ENCODE results near the gene GALNT10.

The GALNT10 gene

DNA sequence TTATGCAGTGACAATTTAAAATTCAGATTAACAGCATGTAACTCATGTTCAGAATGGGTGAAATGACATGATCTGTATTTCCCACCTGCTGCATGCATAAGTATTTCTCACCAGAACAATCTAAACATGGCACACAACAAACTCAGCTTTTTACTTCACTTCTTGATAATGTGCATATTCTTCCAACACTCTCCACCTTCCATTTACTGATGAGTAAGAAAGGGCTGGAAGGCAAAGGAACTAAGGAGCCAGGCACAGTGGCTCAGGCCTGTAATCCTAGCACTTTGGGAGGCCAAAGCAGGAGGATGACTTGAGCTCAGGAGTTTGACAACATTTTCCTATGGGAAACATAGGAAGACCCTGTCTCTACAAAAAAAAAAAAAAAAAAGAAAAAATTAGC lies 219.5 kb downstream of the GALNT10 start:
- DNase-seq: no peak

DNA sequence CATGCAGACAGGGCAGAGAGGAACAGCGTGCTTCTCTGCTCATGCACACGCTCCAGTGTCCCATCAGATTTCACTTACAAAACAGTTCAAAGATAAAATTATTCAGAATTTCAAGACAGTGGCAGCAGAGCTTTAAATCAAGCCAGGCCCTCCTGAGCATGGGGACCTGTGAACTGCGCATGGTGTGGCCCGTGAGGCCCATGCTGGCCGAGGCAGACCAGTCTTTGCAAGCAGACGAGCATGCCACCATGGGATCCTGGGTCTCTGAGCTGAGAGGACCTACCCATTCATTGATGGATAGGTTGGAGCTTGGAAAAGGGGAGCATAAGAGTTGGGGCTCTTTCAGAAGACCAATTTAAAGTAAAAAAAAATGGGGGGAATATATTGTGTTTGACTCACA lies 220.3 kb downstream of the GALNT10 start:
- no peak for DNase-seq

DNA sequence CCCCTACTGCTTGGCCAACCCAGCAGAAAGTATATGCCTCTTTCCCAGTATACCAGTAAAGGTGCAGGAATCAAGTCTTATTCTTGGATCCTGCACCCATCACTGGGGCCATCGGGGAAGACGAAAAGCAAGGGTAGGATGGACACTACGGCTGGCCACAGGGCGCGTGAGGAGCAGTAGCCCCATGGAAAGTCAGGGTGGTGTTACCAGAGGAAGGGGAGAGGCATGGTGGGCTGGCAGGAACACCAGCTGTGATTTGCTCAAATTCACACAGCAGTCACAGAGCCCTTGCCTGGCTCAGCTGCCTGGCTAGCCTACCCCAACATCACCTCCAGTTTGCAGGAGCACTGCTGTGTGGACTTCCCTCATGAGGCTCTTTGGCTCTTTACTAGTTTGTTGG lies 220.8 kb downstream of the GALNT10 start:
- no peak for DNase-seq

DNA sequence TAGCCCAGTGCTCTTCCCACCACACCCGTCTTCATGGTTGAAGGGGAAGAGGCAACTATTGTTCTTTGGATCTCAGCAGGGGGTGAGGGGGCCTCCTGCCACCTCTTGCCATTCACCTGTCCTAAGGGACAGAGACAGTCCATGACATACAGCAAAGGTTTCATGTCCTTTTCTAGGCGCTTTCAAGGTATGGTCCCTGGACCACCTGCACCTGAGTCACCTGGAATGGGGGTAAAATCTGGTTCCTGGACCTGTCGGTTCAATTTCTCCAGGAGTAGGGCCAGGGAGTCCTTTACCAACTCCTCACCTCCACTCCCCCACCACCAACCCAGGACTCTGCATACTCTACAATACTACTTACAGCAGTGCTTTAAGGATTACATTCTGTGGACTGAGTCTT lies 221.8 kb downstream of the GALNT10 start:
- no peak for DNase-seq

DNA sequence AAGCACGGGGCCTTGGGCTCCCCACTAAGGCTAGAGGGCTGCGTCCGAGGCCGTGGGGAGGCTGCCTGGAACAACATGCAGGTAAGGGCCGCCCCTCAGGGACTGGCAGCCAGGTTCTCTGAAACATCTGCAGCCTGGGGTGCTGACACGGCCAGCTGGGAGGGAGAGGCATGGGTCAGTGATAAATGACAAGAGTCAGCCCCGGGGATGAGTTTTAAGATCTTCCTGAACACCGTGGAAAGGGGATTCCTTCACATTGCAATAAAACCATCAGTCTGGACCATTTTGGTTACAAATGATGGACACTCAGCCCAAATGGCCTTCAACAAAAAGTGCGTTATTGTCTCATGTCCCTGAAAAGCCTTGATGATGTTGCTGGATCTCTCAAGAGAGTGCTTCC lies 222.4 kb downstream of the GALNT10 start:
- DNase-seq: no peak

DNA sequence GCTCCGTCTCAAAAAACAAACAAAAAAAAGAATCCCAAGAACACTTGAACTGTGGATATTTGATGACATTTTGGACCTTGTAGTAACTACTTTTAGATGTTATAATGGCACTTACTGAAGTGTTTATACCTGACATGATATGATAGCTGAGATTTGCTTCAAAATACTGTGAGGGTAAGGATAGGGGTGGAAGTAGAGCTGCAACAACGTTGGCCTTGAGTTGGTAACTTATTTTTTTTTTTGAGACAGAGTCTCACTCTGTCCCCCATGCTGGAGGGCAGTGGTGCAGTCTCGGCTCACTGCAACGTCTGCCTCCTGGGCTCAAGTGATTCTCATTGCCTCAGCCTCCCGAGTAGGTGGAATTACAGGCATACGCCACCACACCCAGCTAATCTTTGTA lies 224.6 kb downstream of the GALNT10 start:
- DNase-seq: no peak

DNA sequence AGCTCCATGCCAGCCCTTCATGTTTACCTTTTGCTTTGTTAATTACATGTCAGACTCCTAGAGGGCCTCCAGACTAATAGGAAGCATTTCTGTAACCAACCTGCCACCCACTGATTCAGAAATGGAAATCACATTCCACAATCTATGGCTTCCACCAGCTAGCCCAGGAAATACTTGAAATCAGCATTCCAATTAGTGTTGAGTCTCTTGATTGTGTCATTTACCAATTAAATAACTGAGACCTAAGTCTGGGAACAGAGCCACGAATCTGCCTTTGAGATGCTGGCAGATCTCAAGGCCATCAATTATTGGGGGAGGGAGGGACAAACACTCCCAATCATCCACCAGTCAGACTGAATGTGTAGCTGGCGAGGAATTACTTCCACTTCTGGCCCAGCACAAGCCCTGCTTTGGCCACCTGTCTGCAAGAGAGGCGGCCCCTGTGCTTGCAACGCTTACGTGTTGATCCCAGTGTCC lies 227.8 kb downstream of the GALNT10 start:
- no peak for DNase-seq

DNA sequence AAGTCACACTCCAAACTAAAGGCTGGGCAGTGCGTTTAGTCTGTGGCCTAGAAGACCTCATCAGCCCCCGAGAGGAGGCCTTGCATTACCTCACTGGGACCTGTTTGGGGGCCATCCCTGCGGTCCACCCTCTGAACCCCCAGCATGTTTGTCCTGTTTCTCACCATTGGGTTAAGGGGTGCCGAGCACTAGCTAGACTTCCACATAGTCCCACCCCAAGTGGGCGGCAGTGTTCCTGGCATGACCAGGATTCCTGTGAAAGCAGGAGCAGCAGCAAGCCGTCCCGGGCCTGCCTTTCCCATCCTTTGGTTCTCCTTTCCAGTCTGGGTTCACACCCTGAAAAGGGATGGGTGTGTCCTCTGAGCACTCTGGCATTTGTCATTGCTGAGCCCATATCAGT lies 228.7 kb downstream of the GALNT10 start:
- DNase-seq: no peak

DNA sequence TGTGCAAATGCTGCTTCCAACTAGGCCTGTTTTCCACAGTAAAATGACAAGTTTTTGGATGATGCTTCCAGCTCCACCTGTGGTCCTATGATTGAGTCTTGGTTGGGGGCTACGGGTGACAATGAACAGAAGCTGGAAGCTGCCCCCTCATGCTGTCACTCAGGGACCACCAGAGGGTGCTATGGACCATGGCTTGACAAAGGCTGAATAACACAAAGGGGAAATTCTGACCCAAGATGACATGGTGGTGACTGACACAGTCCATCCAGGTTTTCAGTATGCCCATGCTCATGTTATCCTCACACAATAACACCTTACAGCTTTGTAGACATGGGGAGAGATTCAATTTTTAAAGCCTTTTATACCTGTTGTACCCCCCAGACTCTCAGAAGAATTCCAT lies 231.3 kb downstream of the GALNT10 start:
- DNase-seq: peak; percentile 21 to 45 (median 29)

DNA sequence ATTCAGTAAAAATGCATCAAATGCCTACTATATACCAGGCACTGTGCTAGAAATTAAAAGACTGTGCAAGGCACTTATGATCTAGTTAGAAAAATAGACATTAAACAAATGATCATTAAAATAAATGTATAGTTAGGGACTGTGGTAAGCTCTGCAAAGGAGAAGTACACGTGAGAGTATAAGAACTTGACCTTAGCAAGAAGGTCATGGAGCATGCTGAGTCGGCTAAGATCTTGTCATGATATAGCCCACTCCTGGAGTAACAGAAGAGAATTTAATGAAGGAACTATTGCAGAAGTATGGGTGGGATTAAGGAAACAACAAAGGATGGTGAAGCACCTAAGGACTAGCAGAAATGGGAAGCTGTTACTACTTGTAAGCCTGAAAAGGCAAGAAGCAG lies 231.8 kb downstream of the GALNT10 start:
- peak in 1 of 4 experiments; percentile 10 for DNase-seq

DNA sequence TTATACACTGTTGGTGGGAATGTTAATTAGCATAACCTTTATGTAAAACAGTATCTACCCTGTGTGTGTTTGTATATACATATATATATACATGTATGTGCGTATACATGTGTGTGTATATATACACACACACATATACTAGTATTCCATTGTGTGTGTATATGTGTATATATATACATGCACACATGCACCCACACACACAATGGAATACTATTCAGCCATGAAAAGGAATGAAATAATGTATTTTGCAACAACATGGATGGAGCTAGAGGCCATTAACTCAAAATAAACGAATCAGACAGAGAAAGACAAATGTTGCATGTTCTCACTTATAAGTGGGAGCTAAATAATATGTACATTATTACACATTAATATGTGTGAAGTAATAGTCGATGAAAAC lies 237.7 kb downstream of the GALNT10 start:
- DNase-seq: no peak

DNA sequence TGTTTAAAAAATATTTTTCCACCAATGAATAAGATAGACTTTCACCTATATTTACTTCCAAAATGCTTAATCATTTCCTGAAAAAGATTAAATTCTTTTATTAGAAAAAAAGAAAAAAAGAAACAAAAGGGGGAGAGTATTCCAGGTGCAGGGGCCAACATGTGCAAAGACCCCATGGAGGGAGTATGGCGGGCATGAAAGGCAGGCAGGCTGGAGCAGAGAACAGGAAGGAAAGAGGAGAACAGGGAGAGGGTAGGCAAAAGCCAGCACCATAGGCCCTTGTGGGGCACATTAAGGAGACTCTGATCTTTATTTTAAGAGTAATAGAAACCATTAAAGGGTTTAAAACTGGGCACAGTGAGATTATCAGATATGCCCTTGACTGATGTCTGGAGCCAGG lies 238.8 kb downstream of the GALNT10 start:
- DNase-seq: no peak

DNA sequence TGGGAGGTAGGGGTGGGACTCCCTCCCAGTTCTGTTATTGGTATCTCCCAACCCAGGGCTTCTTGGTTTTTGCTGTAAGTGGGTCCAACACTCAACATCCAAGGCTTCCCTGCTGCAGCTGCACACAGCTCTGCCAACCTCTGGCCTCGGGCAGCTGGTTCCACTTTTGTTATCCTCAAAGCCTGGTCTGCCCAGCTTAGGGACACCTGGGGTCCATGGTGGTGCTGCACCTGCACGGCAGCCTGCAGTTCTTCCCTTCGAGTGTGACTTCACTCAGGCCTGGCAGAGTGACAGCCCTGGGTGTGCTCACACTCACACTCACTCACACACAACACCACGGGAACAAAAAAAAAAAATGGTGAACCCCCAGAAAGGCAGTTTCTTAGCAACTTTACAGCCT lies 239.9 kb downstream of the GALNT10 start:
- DNase-seq: no peak

DNA sequence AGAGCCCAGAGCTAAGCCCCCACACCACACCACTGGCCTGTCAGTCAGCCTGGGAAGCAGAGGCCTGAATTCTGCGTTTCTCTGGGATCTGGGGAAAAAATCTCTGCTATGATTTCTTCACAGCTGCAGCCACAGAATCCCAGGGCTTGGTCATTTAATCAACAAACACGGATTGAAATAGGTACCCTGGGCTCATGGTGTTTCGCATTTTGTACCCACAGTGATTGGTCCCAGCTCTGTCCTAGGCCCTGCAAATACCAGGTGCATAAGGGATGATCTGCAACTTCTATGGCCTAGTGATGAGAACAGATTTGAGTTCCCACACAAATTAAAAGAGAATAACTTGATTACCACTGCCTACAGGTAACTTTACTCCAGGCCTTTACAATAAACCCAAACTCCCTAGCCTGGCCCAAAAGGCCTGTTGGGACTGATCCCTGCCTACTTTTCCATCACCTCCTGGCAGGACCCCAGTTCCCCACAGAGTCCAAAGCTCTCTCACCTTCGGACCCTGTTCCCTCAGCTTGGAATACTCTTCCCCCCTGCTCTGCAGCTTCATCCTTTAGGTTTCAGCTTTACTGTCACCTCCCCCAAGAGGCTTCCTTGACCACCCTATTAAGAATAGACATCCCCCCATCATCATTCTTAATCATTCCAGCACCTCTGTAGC lies 240.6 kb downstream of the GALNT10 start:
- no peak for DNase-seq

DNA sequence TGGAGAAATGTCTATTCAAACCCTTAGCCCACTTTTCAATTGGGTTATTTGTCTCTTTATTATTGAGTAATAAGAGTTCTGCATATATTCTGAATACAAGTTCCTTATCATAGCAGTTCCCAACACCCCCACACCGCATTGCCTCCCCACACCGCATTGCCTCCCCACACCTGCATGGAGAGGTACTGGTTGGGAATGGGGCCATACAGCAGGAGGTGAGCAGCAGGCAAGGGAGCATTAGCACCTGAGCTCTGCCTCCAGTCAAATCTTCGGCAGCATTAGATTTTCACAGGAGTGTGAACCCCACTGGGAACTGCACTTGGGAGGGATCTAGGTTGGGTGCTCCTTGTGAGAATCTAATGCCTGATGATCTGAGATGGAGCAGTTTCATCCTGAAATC lies 244.7 kb downstream of the GALNT10 start:
- DNase-seq: no peak

DNA sequence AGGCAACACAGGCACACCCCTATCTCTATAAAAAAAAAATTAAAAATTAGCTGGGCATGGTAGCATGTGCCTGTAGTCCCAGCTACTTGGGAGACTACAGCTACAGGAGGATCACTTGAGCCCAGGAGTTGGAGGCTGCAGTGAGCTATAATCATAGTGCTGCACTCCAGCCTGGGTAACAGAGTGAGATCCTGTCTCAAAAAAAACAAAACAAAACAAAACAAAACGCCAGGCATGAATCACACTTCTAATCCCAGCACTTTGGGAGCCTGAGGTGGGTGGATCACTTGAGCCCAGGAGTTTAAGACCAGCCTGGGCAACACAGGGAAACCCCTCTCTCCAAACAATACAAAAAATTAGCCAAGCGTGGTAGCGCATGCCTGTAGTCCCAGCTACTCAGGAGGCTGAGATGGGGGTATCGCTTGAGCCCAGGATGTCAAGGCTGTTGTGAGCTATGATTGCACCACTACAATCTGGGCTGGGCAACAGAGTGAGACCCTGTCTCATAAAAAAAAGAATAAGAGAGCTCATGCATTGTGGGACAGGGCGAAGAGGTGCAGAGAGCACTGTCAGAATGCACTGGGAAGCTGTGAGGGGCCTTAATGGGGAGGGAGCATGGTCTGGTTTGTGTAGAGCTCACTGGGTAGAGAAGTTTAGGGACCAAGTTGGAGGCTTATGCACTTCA lies 246.9 kb downstream of the GALNT10 start:
- DNase-seq: no peak

DNA sequence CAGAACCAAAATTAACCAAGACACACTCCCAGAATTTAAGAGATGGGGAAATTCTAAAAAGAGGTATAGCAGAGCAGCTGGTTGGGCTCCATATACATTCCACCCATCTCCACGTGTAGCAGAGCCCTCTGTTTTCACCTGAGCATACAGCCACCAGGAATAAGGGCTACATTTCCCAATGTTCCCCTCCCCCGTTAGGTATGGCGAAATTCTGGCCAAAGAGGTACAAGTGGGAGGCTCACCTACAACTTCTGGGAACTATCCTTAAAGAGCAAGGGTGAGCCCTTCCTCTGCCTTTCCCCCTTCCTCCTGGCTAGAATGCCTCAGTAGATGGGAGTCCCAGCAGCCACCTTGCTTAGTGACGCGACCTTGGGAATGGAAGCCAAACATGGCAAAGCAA lies 250.0 kb downstream of the GALNT10 start:
- no peak for DNase-seq

DNA sequence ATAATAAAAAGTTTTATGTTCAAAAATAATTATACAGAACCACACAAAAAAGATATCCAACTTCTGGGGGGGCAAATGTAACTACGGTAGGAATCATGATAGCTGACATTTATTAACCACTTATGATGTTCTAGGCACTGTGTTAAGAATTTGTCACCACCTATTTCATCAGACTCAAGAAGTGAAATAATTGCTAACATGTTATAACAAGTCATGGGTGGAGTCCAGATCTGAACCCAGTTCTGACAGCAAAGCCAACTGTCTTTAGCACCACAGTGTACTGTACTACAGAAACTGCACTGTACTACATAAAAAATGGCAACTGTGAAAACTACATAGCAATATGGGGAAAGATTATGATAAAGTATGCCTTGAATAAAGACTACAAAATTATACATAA lies 252.3 kb downstream of the GALNT10 start:
- DNase-seq: no peak

DNA sequence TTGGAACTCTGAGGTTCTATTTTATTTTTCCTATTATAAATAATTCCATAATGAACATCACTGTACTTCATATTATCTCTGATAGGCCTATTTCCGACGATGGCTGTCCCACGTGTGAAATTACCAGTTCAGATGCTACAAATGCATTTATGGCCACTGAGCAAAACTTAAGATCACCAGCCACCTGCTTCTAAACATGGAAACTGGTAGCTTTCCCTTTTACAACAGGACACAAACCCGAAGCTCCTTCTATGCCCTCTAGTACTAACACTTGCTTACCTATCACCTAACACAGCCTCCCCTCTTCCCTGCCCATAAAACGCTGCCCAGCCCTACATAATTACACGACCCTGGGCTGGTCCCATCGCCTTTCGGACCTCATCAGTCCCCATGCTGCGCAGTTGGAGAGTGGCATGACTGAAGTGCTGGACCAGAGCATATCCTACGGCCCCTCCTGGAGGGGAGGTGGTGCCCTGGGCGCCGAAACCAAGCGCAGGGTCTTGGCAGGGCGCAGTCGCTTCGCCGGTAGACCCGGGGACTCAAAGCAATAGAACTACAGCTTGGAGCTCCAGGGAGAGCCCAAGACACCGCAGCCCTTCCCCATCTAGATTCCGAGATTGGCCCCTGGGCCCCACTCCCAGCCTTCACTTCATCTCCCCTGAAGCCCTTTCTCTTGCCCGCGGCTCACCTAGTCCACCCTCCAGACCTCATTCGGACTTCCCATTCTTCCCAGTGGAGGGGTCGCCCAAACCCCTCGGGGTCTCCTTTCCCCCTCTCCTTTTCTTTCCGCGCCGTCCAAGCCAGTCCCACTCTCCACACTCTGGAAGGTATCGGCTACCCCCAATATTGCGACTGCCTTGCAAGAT lies 254.3 kb downstream of the GALNT10 start:
- DNase-seq: peak in 3 of 4 experiments; percentile 12 to 22 (median 21)

DNA sequence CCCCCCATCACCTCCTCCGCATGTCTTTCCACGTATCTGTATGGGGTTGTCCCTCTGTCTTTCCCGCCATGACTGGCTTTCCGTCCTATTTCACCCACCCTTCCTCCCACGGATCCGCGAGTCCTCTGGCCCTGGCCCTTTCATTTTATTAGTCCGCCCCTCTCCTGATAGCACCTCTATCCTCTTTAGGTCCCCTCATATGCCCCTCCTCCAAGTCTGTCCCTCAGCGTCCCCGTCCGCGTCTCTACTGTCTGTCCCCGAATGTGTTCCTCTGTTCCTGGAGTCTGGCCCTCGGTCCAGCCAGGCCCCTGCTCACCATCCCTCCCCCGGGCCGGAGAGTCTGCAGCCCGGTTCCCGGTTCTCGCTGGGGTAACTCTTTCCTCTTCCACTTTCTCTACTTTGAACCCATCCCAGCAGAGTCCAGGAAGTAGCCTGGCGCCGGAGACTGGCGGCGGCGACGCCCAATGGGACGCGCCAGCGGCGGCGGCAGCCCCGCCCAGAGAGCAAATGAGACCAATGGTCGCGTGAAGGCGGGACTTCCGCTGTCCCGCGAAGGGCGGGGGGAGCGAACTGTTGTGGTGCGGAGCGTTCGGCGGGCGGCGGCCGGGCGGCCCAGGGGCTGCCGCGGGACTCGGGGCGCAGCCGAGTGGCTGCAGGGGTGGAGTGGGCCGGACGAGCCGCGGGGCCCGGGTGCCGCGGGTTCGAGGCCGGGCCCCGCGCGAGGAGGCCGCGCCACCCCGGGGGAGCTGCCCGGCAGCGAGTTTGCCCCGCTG lies 255.1 kb downstream of the GALNT10 start, which contains the start of gene SAP30L:
SAP30L (plus strand) TSS at position 576 of the 773 bp plus-strand sequence. CDS start 608 bp downstream, outside the sequence.
- peak; percentile 97 to 98 (median 98) for DNase-seq

DNA sequence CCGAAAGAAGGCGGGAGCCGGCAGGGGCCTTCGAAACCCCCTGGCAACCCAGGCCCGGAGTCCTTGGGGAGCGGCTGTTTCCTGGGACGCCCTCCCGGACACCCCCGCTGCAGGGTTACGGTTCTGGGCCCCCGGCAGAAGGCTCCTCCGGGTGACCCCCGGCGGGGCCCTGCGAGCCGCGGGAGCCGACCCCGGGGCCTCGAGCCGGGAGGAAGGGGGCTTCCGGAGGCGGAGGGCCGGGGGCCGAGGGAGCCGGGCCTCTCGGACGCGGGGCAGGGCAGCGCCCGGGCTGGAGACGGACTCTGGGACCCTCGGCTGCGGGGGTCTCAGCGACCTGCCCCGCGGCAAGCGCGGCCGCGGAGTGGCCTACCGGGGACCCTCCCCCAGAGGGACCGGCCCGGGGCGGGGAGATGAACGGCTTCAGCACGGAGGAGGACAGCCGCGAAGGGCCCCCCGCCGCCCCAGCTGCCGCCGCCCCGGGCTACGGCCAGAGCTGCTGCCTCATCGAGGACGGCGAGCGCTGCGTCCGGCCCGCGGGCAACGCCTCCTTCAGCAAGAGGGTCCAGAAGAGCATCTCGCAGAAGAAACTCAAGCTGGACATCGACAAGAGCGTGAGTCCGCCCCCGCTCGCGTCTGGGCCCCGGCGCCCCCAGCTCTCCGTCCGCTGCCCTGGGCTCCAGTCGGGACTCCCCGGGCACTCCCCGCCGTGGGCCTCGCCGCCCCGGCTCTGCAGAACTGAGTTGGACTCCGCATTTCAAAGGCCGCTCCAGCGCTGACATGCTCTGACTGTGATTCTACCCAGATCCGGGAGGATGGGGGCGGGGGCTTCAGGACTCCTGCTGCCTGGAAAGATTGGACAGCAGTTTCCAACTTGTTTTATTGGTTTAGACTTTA lies 255.9 kb downstream of the GALNT10 start:
- DNase-seq: peak; percentile 29 to 62 (median 42)

All from suppressor macrophage (primary cell).